Thyroid gland (tissue), 4 donors: Measurements from ENCODE around the gene CYP2J2.

ENCODE experiments used
- CTCF ChIP-seq, 6 experiments: fragments of 200-600 bp in 3 of 6; fragments of 450-650 bp in 3 of 6; sonication (generic) in 3 of 6; IDR thresholded peaks; one replicate each; pipeline ENCODE4 v1.5.1; 2016 to 2019; ENCODE audit warnings: antibody characterized with exemption in 6 of 6, mild to moderate bottlenecking in 2 of 6, inconsistent platforms in 1 of 6, moderate library complexity in 1 of 6
- POLR2A ChIP-seq, 2 donors: fragments of 450-650 bp; IDR thresholded peaks; one replicate each; pipeline ENCODE4 v1.6.1; 2017; ENCODE audit warnings: antibody characterized with exemption in 2 of 2, mild to moderate bottlenecking in 2 of 2, moderate library complexity in 1 of 2

DNA sequence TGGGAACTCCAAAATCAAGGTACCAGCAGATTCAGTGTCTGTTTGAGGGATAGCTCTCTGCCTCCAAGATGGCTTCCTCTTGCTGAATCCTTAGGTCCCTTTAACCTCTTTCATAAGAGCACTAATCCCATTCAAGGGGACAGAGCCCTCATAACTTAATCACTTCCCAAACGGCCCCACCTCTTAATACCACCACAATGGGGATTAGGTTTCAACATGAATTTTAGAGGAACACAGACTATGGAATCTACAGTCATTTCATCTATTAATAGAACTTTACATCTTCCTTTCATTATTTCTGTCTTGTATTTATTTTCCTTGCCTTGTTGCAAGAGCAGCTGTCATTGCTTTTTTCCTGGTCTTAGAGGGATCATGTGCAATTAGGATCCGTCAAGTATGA, 81.5 kb downstream of the CYP2J2 start:
- no peak for TF ChIP-seq POLR2A (IDR thresholded peaks at IDR 0.05)
- TF ChIP-seq CTCF (IDR thresholded peaks at IDR 0.05), result no peak
